GM12878 (cell line): Measurements from ENCODE around the gene ITFG1. TPM values are rescaled to one million over a fixed set of nuclear protein-coding genes. Genes with fewer than 3 reads are reported as not detected.

Experiments
- ATAC-seq: fragments of 200-7000 bp; cut with Tn5 transposase; 3 replicates; pipeline ENCODE4 v1.9.1; 2020; ENCODE audit warnings: mild to moderate bottlenecking, moderate library complexity
- BruUV-seq: library from RNA; stranded (reverse); fragments of 400-500 nt; replicated peaks from 2 replicates; lab custom pipeline; 2021; lab: Mats Ljungman, UMichigan
- CTCF ChIA-PET: fragments of 300-600 bp; sonication (Branson Sonifier 250); formaldehyde crosslinking; extraction: SDS; loops from one replicate; lab custom pipeline; 2021; ENCODE audit warnings: inconsistent platforms; lab: Yijun Ruan, JAX
- POLR2A ChIA-PET: fragments of 350-600 bp; formaldehyde crosslinking; extraction: SDS; loops from one replicate; lab custom pipeline; 2021; ENCODE audit warnings: inconsistent platforms; lab: Charles Lee
- RAD21 ChIA-PET: fragments of 300-600 bp; sonication (Branson Sonifier 250); formaldehyde crosslinking; loops from one replicate; lab custom pipeline; 2023; ENCODE audit warnings: antibody characterized with exemption; ENCODE audit not compliant: unreplicated experiment; lab: Charles Lee
- SMC1A ChIA-PET: fragments of 300-600 bp; sonication (Branson Sonifier 250); formaldehyde crosslinking; loops from one replicate; lab custom pipeline; 2023; ENCODE audit not compliant: unreplicated experiment, uncharacterized antibody; lab: Charles Lee
- DNase-seq: peaks from one replicate; pipeline ENCODE4 v3.0.0-alpha.2; 2011; ENCODE audit warnings: low read depth, low spot score
- FAIRE-seq: peaks from 3 replicates; lab custom pipeline; 2011; peaks lifted over from hg19 to GRCh38; lab: Jason Lieb, UNC
- H2AFZ ChIP-seq: 2 replicates; pipeline ENCODE4 v1.6.0; 2011; ENCODE audit warnings: low read depth, low read length, control low read depth; ENCODE audit not compliant: control insufficient read depth
- H3K27ac ChIP-seq: 2 replicates; pipeline ENCODE4 v1.5.1; 2011; ENCODE audit warnings: control low read depth; ENCODE audit not compliant: control insufficient read depth, insufficient read depth
- H3K27me3 ChIP-seq, 2 experiments: replicated peaks in 1 of 2; 2 replicates each; pipeline versions ENCODE4 v1.6.0 to v1.6.1; 2011; ENCODE audit warnings: low read length in 1 of 2; ENCODE audit not compliant: control insufficient read depth in 2 of 2, insufficient read depth in 2 of 2
- H3K36me3 ChIP-seq, 2 experiments: 2 replicates each; pipeline ENCODE4 v1.5.1; 2011; ENCODE audit warnings: low read length in 1 of 2; ENCODE audit not compliant: control insufficient read depth in 2 of 2, insufficient read depth in 2 of 2
- H3K4me1 ChIP-seq: 2 replicates; pipeline ENCODE4 v1.6.1; 2011; ENCODE audit warnings: mild to moderate bottlenecking, low read length, moderate library complexity, mixed read lengths; ENCODE audit not compliant: control insufficient read depth, insufficient read depth
- H3K4me2 ChIP-seq: 2 replicates; pipeline ENCODE4 v1.6.0; 2011; ENCODE audit warnings: control low read depth; ENCODE audit not compliant: control insufficient read depth, insufficient read depth
- H3K4me3 ChIP-seq: fragments of 200-600 bp; sonication (generic); 2 replicates; pipeline ENCODE4 v1.5.1; 2016
- H3K79me2 ChIP-seq: 2 replicates; pipeline ENCODE4 v1.6.0; 2011; ENCODE audit warnings: low read length; ENCODE audit not compliant: control insufficient read depth, insufficient read depth
- H3K9ac ChIP-seq: 2 replicates; pipeline ENCODE4 v1.8.0; 2011; ENCODE audit warnings: low read length, control low read depth, mixed read lengths; ENCODE audit not compliant: control insufficient read depth, insufficient read depth
- H3K9me3 ChIP-seq: replicated peaks from 3 replicates; pipeline ENCODE4 v1.5.1; 2011; ENCODE audit warnings: mild to moderate bottlenecking, low read length; ENCODE audit not compliant: control insufficient read depth, insufficient read depth
- H4K20me1 ChIP-seq: 2 replicates; pipeline ENCODE4 v1.6.0; 2011; ENCODE audit not compliant: control insufficient read depth, insufficient read depth
- ASH2L ChIP-seq: fragments of 300-600, 200-600 bp; sonication (generic); IDR thresholded peaks from 2 replicates; pipeline ENCODE4 v1.6.1; 2017; ENCODE audit warnings: low read depth, mild to moderate bottlenecking, borderline replicate concordance
- PAX8 ChIP-seq: fragments of 450-650 bp; IDR thresholded peaks from 2 replicates; pipeline ENCODE4 v1.6.1; 2017; ENCODE audit warnings: mild to moderate bottlenecking, moderate library complexity
- RUNX3 ChIP-seq: IDR thresholded peaks from 2 replicates; pipeline ENCODE4 v1.6.1; 2012; ENCODE audit warnings: low read length, inconsistent platforms
- SMARCA5 ChIP-seq: fragments of 450-650 bp; IDR thresholded peaks from 2 replicates; pipeline ENCODE4 v1.6.1; 2017; ENCODE audit warnings: mild to moderate bottlenecking
- YBX1 ChIP-seq: fragments of 450-650 bp; IDR thresholded peaks from 2 replicates; pipeline ENCODE4 v1.6.1; 2016; ENCODE audit warnings: antibody characterized with exemption
- WGBS: methylation state at CpG from one replicate; pipeline ENCODE4 v1.1.6; 2016; ENCODE audit warnings: low lambda C conversion rate; ENCODE audit not compliant: insufficient replicate concordance, insufficient coverage; ENCODE audit errors: missing lambda C conversion rate; 5-methylcytosine and 5-hydroxymethylcytosine counted together
- in situ Hi-C: fragments of 300-500 bp; cut with MboI; formaldehyde crosslinking; loops from 9 replicates; pipeline ENCODE4 v1.14.3; 2018; ENCODE audit warnings: mixed read lengths
- intact Hi-C: fragments of 100-400 bp; cut with micrococcal nuclease; formaldehyde crosslinking; loops from one replicate; pipeline ENCODE4 v1.14.2; 2022; ENCODE audit not compliant: unreplicated experiment
- polyA plus RNA-seq, 11 experiments: library from polyadenylated mRNA; depleted of rRNA in 4 of 11; unstranded in 6 of 11; stranded (reverse) in 5 of 11; fragments of >200 nt; fragmentation: Nextera tagmentation in 4 of 11; fragmentation: Illumina TruSeq in 1 of 11; extraction: Ambion mirVana in 4 of 11; extraction: Trizol in 1 of 11; gene quantifications; 1 replicate in 1 of 11; 2 replicates in 10 of 11; pipeline versions ENCODE4 v1.2.1 to v1.2.3, GENCODE V29; 2011 to 2016; ENCODE audit warnings: inconsistent platforms in 2 of 11, missing spikeins in 2 of 11, low read depth in 1 of 11
- total RNA-seq, 4 experiments: library from RNA; depleted of rRNA in 3 of 4; stranded (reverse); fragments of >200 nt in 3 of 4; fragmentation: Illumina TruSeq in 1 of 4; extraction: Trizol in 1 of 4; gene quantifications; 2 replicates each; pipeline versions ENCODE4 v1.2.1 to v1.2.3, GENCODE V29; 2013 to 2021
- TF ChIP-seq, protein P1 (sequence below): fragments of 450-650 bp; IDR thresholded peaks from 2 replicates; pipeline ENCODE4 v1.6.1; 2018; ENCODE audit warnings: mild to moderate bottlenecking, low read depth, moderate library complexity; ENCODE audit not compliant: partially characterized antibody
- TF ChIP-seq, protein P2 (sequence below): IDR thresholded peaks from 2 replicates; pipeline ENCODE4 v1.6.1; 2011; ENCODE audit warnings: borderline replicate concordance, low read depth, mild to moderate bottlenecking, moderate library complexity, low read length; ENCODE audit not compliant: insufficient read depth, poor library complexity, severe bottlenecking

Gene ITFG1
- total and polyA plus RNA-seq, 10 of the 15 experiments (the other 5 are each of a cell fraction or from before 2014, with no cell fraction given) = 9.3 to 56.3 (median 28.6) TPM

DNA sequence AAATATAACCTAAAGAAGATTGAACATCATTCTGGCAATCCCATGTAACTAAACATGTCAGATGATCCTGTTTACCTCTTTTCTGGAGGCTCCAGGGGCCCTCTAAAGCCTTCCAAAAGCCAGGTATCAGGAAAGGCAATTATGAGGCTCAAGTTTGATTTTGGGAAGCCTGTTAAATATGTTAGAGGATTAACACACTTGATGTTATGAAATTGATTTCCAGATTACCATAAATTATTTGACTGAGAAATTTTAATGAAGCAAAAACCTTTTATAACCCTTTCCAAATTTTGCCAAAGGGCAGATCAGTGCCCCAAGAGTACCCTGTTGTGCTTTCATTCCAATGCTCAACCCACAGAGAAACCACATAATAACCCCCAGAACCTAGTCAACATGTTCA lies 29.6 kb upstream of the ITFG1 start:
- no peak for ATAC-seq
- Histone ChIP-seq H3K4me3 (no peak overlapping the region), H4K20me1 (no peaks in the 10 kb centered on the region), H3K9ac (no peak overlapping the region), H3K4me1 (peaks cover 32% of the 10 kb centered on the region), H3K36me3 (no peaks in the 10 kb centered on the region; a peak in 1 of 4 replicates), H3K9me3 (peaks cover 4% of the 10 kb centered on the region; the same call in 2 of the 3 replicates), H3K27ac (no peak overlapping the region), H3K79me2 (peaks cover 30% of the 10 kb centered on the region), H3K27me3 (no peaks in the 10 kb centered on the region), H2AFZ (no peak overlapping the region), H3K4me2 (no peak overlapping the region)
- ChIA-PET POLR2A (interaction anchor here (0.5 to 2.2 kb wide), 2 partner anchors 10 to 65 kb away, joined by 3 to 12 read pairs; no protein-coding TSS in a partner anchor), CTCF (interaction anchor here (1.4 kb wide), 1 partner anchor 10 kb away, joined by 5 read pairs; no protein-coding TSS in a partner anchor), SMC1A (interaction anchor here (7.0 to 9.8 kb wide), 2 partner anchors 11 to 28 kb away, joined by 112 to 254 read pairs; partner anchors contain the start of genes ITFG1 and PHKB), RAD21 (interaction anchor here (1.4 to 10.7 kb wide), 3 partner anchors 10 to 28 kb away, joined by 3 to 238 read pairs (median 5); partner anchors contain the start of genes ITFG1 and PHKB)
- BruUV-seq = no TSS peak
- no peak for FAIRE-seq
- DNase-seq = no peak
- in situ Hi-C loops (no loop called here), intact Hi-C loops (no loop called here)
- no peak for TF ChIP-seq SMARCA5
- TF ChIP-seq RUNX3 = 0 out of 2 replicates have a peak, but pooled peaks have one; percentile 7

DNA sequence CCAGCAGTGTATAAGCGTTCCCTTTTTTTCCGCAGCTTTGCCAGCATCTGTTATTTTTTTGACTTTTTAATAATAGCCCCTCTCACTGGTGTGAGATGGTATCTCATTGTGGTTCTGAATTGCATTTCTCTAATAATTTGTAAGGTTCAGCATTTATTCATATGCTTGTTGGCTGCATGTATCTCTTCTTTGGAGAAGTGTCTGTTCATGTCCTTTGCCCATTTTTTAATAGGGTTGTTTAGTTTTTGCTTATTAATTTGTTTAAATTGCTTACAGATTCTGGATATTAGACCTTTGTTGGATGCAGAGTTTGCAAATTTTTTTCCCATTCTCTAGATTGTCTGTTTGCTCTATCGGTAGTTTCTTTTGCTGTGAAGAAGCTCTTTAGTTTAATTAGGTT lies 27.2 kb upstream of the ITFG1 start:
- FAIRE-seq (no peak), DNase-seq (no peak), ATAC-seq (no peak)
- BruUV-seq = no TSS peak
- Histone ChIP-seq H3K79me2 (peaks cover 22% of the 10 kb centered on the region), H3K4me1 (peaks cover 30% of the 10 kb centered on the region), H3K4me3 (no peak overlapping the region), H3K36me3 (no peaks in the 10 kb centered on the region; a peak in 1 of 4 replicates), H3K27me3 (no peaks in the 10 kb centered on the region), H3K9ac (no peak overlapping the region), H2AFZ (no peak overlapping the region), H3K9me3 (peaks cover 4% of the 10 kb centered on the region; the same call in 2 of the 3 replicates), H4K20me1 (no peaks in the 10 kb centered on the region), H3K4me2 (no peak overlapping the region), H3K27ac (no peak overlapping the region)
- ChIA-PET POLR2A (no interaction called here), SMC1A (interaction anchor here (1.0 to 9.8 kb wide), 4 partner anchors 9 to 97 kb away, joined by 3 to 254 read pairs (median 4); partner anchors contain the start of genes ITFG1 and PHKB), CTCF (interaction anchor here (1.2 to 2.9 kb wide), 2 partner anchors 13 to 38 kb away, joined by 3 to 9 read pairs; no protein-coding TSS in a partner anchor), RAD21 (interaction anchor here (0.8 to 10.7 kb wide), 2 partner anchors 9 to 26 kb away, joined by 3 to 238 read pairs; partner anchors contain the start of genes ITFG1 and PHKB)
- intact Hi-C loops = no loop called here
- no peak for TF ChIP-seq PAX8
- TF ChIP-seq, protein P1, sequence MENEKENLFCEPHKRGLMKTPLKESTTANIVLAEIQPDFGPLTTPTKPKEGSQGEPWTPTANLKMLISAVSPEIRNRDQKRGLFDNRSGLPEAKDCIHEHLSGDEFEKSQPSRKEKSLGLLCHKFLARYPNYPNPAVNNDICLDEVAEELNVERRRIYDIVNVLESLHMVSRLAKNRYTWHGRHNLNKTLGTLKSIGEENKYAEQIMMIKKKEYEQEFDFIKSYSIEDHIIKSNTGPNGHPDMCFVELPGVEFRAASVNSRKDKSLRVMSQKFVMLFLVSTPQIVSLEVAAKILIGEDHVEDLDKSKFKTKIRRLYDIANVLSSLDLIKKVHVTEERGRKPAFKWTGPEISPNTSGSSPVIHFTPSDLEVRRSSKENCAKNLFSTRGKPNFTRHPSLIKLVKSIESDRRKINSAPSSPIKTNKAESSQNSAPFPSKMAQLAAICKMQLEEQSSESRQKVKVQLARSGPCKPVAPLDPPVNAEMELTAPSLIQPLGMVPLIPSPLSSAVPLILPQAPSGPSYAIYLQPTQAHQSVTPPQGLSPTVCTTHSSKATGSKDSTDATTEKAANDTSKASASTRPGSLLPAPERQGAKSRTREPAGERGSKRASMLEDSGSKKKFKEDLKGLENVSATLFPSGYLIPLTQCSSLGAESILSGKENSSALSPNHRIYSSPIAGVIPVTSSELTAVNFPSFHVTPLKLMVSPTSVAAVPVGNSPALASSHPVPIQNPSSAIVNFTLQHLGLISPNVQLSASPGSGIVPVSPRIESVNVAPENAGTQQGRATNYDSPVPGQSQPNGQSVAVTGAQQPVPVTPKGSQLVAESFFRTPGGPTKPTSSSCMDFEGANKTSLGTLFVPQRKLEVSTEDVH = no peak
- TF ChIP-seq YBX1 = no peak
- no peak for TF ChIP-seq ASH2L
- TF ChIP-seq, protein P2, sequence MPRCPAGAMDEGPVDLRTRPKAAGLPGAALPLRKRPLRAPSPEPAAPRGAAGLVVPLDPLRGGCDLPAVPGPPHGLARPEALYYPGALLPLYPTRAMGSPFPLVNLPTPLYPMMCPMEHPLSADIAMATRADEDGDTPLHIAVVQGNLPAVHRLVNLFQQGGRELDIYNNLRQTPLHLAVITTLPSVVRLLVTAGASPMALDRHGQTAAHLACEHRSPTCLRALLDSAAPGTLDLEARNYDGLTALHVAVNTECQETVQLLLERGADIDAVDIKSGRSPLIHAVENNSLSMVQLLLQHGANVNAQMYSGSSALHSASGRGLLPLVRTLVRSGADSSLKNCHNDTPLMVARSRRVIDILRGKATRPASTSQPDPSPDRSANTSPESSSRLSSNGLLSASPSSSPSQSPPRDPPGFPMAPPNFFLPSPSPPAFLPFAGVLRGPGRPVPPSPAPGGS = no peak
- in situ Hi-C loops = no loop called here
- 98% methylated on average over 3 of the region's 3 CpGs for WGBS
